Upper lobe of right lung (tissue), 1 donor: ENCODE measurements around the gene LTBP2. TPM values are rescaled to one million over a fixed set of nuclear protein-coding genes. Genes with fewer than 3 reads are reported as not detected.
A peak's percentile ranks its signal among the peaks of the same experiment; 100 is the strongest.

Source experiments
- ATAC-seq: fragments of 200-7000 bp; cut with Tn5 transposase; one replicate; pipeline ENCODE4 v1.9.1; 2020; ENCODE audit warnings: mild to moderate bottlenecking, moderate library complexity
- DNase-seq: peaks from one replicate; pipeline ENCODE4 v3.0.0-alpha.2; 2020
- H3K27ac ChIP-seq: fragments of 200-600 bp; one replicate; pipeline ENCODE4 v1.8.0; 2022
- H3K27me3 ChIP-seq: fragments of 200-600 bp; one replicate; pipeline ENCODE4 v1.8.0; 2022; ENCODE audit warnings: mild to moderate bottlenecking
- H3K36me3 ChIP-seq: fragments of 200-600 bp; one replicate; pipeline ENCODE4 v1.8.0; 2022
- H3K4me1 ChIP-seq: fragments of 200-600 bp; one replicate; pipeline ENCODE4 v1.8.0; 2022
- H3K4me3 ChIP-seq: fragments of 200-600 bp; one replicate; pipeline ENCODE4 v1.8.0; 2022; ENCODE audit warnings: mild to moderate bottlenecking
- H3K9me3 ChIP-seq: fragments of 200-600 bp; one replicate; pipeline ENCODE4 v1.8.0; 2022
- intact Hi-C: fragments of 100-400 bp; cut with DNase I; formaldehyde crosslinking; loops from one replicate; pipeline ENCODE4 v1.11.0; 2022
- total RNA-seq: library from RNA; stranded (reverse); fragmentation: NEBNext Ultra II Directional; extraction: Animal tissue kit (Norgen Biotek cat#: 25700); gene quantifications from one replicate; pipeline ENCODE4 v1.2.1, GENCODE V29; 2021
- TF ChIP-seq, protein P1 (sequence below): fragments of 200-600 bp; IDR thresholded peaks from one replicate; pipeline ENCODE4 v1.8.0; 2022; ENCODE audit warnings: antibody characterized with exemption
- donor health status: DM: no; HTN: yes; CAD: no; lungs with severe emphysema.

LTBP2 gene
- total RNA-seq, 1 donor from 2014 or later, result 117 TPM

DNA sequence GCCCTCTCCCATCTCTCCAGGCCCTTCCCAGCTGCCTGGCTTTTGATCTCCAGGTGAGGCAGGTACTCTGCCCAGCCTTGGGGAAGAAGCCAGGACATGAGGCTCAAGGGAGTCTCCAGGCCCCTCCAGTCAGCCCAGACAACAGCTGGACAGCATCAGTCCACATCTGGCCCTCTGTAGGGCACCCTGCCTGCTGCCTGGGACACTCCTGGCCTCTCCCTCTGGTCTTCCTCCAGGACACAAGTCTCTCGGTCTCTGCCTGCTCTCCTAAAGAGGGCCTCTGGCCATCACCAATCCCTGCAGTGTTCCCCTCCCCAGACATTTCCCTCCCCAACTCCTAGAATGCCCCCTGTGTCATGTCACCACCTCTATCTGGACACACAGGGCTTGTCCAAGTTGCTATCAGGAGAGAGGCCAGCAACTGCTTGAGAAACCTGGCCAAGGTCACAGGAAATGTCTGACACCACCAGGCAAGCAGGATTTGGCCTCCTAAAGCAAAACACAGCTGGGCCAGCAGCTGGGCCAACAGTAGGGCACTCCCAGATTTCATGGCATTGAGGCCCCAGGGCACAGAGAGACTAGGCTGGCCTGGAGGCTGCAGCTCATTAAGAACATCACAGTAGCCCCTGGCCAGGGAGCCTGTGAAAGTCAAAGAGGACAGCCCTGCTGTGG lies 29.0 kb downstream of the LTBP2 start:
- Histone ChIP-seq H3K36me3 (no peaks in the 10 kb centered on the region), H3K4me1 (peaks cover 22% of the 10 kb centered on the region), H3K9me3 (no peaks in the 10 kb centered on the region), H3K27ac (peak overlapping the region; percentile 55), H3K27me3 (no peaks in the 10 kb centered on the region), H3K4me3 (no peak overlapping the region)
- DNase-seq (no peak), ATAC-seq (peak; percentile 44)
- intact Hi-C loops, result no loop called here
- TF ChIP-seq, protein P1, sequence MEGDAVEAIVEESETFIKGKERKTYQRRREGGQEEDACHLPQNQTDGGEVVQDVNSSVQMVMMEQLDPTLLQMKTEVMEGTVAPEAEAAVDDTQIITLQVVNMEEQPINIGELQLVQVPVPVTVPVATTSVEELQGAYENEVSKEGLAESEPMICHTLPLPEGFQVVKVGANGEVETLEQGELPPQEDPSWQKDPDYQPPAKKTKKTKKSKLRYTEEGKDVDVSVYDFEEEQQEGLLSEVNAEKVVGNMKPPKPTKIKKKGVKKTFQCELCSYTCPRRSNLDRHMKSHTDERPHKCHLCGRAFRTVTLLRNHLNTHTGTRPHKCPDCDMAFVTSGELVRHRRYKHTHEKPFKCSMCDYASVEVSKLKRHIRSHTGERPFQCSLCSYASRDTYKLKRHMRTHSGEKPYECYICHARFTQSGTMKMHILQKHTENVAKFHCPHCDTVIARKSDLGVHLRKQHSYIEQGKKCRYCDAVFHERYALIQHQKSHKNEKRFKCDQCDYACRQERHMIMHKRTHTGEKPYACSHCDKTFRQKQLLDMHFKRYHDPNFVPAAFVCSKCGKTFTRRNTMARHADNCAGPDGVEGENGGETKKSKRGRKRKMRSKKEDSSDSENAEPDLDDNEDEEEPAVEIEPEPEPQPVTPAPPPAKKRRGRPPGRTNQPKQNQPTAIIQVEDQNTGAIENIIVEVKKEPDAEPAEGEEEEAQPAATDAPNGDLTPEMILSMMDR, result no peak

DNA sequence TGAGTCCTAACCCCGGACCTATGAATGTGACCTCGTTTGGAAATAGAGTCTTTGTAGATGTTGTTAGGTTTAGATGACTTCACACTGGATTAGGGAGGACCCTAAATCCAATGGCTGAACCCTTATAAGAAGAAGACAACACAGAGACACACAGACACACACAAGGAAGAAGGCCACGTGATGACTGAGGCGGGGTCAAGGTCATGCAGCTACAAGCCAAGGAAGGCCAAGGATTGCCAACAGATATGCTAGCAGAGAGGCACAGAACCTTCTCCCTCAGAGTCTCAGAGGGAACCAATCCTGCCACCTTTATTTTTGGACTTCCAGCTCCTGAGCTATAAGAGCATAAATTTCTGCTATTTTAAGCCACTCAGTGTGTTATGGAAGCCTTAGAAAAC lies 31.8 kb downstream of the LTBP2 start:
- intact Hi-C loops, result no loop called here
- H3K9me3 ChIP-seq, result no peaks in the 10 kb centered on the region
- no peak for DNase-seq
- H3K27ac ChIP-seq, result no peak overlapping the region
- no peaks in the 10 kb centered on the region for H3K36me3 ChIP-seq
- no peak overlapping the region for H3K4me3 ChIP-seq
- H3K4me1 ChIP-seq, result peaks cover 31% of the 10 kb centered on the region
- no peak for ATAC-seq
- TF ChIP-seq, protein P1, result no peak
- no peaks in the 10 kb centered on the region for H3K27me3 ChIP-seq

DNA sequence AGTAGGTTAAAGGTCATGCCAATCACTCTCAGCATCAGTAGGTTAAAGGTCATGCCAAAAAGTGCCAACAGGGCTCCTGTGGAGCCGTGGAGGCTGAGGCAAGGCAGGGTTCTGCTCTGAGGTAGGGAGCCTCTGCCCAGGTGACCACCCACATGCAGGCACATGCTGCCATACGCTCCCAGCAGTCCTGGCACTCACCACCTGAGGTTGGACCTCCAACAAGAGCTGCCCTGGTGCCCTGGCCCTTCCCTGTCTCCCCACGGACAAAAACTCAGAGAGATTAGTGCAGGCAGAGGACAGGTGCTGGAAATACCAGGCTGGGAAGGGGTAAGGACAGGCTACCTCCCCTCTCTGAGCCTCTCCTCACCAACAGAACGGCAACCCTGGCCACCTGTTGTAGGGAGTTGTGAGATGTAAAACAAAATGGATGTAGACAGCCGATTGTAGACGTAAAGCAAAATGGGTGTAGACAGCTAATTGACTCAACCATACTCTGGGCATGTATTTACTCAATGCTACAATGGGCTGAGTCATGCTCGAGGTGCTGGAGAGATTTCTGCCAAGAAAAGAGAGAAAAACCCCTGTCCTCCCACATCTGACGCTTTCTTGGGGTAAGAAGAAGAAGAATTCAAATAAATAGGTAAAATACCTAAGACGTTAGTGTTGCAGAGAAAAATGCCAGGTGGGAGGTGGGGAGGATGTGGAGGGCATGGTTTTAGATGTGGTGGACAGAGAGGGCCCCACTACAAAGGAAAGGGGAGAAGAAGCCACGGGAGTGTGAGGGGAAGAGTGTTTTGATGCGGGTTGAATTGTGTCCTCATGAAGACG lies 32.4 kb downstream of the LTBP2 start:
- no peak for ATAC-seq
- H3K27ac ChIP-seq, result peak overlapping the region; percentile 9
- no peaks in the 10 kb centered on the region for H3K27me3 ChIP-seq
- H3K4me3 ChIP-seq, result no peak overlapping the region
- H3K4me1 ChIP-seq, result peaks cover 31% of the 10 kb centered on the region
- intact Hi-C loops, result no loop called here
- no peaks in the 10 kb centered on the region for H3K36me3 ChIP-seq
- TF ChIP-seq, protein P1, result no peak
- no peaks in the 10 kb centered on the region for H3K9me3 ChIP-seq
- no peak for DNase-seq

DNA sequence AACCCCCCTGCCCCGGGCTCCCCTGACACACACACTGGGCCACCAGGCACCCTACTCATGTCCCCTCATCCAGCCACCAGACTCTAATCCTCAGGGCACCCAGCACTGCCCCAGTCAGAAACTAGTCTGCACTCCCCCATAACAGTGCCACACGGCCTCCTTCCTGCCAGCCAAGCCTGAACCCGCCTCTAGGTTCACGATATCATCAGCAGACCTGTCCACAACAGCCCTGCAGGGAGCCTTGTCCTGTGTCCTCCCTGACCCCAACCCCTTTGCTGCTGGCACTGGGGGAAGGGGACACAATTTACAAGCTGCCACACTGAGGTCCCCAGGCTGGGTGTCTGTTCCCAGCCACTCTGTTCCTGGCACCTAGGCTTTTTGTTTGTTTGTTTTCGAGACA lies 33.6 kb downstream of the LTBP2 start:
- ATAC-seq (no peak), DNase-seq (no peak)
- Histone ChIP-seq H3K36me3 (no peaks in the 10 kb centered on the region), H3K27ac (peak overlapping the region; percentile 9), H3K27me3 (no peaks in the 10 kb centered on the region), H3K4me1 (peaks cover 35% of the 10 kb centered on the region), H3K9me3 (no peaks in the 10 kb centered on the region), H3K4me3 (no peak overlapping the region)
- intact Hi-C loops, result no loop called here
- TF ChIP-seq, protein P1, result no peak

DNA sequence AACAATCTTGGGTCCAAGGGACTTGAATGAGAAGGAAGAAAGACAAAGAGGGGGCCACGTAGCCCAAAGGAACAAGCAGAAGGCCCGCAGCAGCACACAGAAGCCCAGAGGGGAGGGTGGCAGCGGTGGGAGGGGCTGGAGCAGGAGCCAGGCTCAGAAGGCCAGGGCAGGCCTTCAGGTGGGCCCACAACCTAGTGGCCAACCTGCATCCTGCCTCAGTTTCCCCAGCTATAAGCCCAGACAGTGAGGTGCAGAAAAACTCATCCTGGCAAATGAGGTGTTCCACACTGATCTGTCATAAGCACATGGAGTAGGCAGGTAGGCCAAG lies 34.1 kb downstream of the LTBP2 start:
- TF ChIP-seq, protein P1, result no peak
- H3K27me3 ChIP-seq, result no peaks in the 10 kb centered on the region
- intact Hi-C loops, result no loop called here
- no peaks in the 10 kb centered on the region for H3K9me3 ChIP-seq
- H3K36me3 ChIP-seq, result no peaks in the 10 kb centered on the region
- no peak overlapping the region for H3K4me3 ChIP-seq
- ATAC-seq, result no peak
- no peak for DNase-seq
- H3K27ac ChIP-seq, result peak overlapping the region; percentile 14
- H3K4me1 ChIP-seq, result peaks cover 37% of the 10 kb centered on the region
